Activated T-helper 1 cell treated with Interleukin-2 at 50 U/mL for 16 hours (primary cell): ENCODE data around the gene SMARCAD1.
"Not testable (repeated sequence)": the region's sequence is repeated elsewhere in the genome, so short reads cannot be mapped to it uniquely, and the experiment has no call there.

Experiments used
- DNase-seq: peaks from one replicate; pipeline ENCODE4 v3.0.0-alpha.2; 2020; ENCODE audit warnings: low read depth

Gene SMARCAD1

DNA sequence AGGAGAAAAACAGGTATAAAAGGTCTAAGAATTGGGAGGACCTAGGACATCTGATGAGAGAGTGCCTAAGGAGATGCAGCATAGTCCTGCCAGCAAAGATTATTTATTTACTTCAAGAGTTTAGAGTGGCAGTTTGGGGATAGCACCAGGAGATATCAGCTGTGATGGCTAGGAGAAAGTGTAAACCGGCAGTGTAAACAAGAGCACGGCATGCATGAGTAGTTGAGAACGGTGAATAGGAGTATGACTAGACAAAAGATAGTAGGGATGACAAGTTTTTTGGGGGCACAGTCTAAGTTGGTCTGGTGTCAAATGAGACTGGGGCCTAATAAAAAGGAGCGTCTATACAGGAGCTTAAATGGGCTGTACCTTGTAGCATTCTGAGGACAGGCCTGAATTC lies 86.3 kb downstream of the SMARCAD1 start:
- not testable (repeated sequence) for DNase-seq

DNA sequence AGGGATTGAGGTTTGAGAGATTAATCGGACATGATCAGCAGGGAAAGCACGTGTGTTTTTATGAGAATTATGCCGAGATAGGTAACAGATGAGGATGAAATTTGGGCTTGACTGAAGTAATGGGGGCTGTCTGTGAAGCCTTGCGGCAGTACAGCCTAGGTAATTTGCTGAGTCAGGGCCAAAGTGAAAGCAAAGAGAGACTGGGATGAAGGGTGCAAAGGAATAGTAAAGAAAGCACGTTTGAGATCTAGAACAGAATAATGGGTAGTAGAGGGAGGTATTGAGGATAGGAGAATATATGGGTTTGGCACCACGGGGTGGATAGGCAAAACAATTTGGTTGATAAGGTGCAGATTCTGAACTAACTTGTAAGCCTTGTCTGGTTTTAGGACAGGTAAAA lies 87.8 kb downstream of the SMARCAD1 start:
- not testable (repeated sequence) for DNase-seq

DNA sequence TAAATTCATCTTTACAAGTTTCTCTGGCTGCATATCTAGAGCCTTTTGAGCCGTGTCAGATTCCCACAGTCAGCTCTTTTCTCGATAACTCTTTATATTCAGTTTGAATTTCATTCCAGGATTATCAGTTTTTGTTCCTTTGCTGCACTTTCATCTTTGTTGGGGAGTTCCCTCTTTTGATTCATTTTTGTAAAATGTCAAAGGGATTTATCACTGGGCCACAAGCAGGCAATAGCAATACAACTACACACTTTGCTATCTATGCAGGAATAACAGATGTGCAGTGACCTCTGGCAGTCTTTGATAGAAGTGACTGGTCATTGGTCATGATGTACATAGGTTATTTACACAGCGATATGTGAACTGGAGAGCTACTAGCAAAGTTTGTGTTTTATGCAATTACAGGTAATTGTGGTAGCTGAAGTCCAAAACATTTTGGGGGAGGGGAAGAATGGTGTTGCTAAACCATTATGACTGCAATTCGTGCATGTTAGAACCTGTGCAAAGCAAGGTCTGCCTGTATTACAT lies 91.1 kb downstream of the SMARCAD1 start:
- DNase-seq = no peak

DNA sequence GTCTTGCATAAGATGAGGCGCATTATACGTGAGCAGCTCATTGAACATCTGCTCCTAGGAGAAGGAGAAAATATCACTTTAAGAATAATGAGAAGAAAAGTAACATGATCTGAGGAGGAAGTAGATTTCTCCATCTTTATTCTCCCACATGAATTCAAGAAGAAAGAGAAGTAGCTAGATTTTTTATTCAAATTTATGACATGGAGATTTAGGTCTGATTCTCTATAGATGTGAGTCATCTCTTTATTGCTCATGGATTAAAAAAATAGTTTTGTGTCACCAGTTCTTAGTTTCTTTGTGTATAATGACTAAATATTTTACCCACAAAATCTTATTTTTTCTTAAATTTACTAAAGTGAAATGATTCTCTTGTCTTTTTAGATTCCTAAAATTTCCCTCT lies 94.5 kb downstream of the SMARCAD1 start:
- no peak for DNase-seq

DNA sequence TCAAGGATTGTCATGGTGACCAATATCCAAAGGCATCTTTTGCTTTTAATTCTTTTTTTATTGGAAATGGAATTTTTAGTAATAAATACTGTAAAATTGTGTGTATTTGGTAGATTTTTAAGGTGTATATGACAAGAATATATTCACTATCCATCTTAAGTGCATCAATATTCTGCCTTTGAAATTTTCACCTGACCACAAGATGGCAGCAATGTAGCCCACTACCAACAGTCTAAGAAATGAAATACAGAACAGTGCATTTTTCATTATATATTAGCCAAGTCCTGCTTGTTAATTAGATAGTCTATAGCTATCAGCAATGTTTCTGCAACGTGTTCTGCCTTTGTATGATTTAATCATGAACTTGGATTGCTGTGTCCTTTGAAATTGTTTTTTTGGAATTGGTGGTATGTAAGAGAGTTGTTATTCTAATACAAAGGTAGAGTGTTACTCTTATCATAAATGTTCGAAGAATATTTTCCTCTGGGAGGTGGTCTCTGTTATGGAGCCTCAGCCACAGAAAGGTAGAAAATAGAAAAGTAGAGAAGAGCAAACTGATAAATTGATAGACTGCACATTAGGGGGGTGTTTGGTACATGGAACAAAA lies 96.8 kb downstream of the SMARCAD1 start:
- no peak for DNase-seq

DNA sequence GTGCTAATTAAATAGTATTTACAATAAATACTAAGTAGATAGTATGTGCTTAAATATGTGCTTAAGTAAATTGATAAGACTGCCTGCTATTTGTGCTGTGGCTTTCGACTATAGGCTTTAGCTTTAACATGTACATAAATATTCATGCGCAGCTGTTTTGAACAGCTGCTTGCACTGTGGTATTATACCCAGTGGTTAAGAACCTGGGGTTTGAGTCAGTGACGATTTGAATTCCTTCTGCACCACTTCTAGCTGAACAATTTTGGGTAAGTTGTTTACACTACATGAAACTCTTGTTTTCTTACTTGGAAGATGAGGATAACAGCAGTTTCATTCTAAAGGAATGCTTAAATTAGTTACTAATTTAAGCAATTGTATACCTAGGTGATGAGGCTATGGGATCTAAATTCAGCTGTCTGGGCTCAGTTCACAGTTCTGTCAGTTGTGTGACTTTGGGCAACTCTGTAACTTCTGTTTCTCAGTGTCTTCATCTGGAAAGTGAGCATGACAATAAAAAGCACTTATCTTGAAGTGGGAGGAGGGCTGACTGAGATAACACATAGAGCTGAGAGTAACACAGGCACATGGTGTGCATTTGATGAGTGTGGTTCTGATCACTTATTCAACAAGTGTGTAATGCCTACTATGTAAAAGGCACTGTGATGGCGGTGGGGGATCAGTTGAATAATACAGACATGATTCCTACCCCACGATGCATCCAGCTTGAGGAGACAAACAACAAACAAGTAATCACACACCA lies 98.0 kb downstream of the SMARCAD1 start:
- DNase-seq = no peak

GRCh38 chr4:94306713-94307112 lies 99.0 kb downstream of the SMARCAD1 start:
- DNase-seq = no peak

- DNase-seq = no peak
These were observed 99.7 kb downstream of the SMARCAD1 start for GRCh38 chr4:94307231-94307871.

- DNase-seq = not testable (repeated sequence)
These were observed 112.3 kb downstream of the SMARCAD1 start for GRCh38 chr4:94319927-94320326.

GRCh38 chr4:94325835-94326234 lies 118.2 kb downstream of the SMARCAD1 start:
- no peak for DNase-seq

DNA sequence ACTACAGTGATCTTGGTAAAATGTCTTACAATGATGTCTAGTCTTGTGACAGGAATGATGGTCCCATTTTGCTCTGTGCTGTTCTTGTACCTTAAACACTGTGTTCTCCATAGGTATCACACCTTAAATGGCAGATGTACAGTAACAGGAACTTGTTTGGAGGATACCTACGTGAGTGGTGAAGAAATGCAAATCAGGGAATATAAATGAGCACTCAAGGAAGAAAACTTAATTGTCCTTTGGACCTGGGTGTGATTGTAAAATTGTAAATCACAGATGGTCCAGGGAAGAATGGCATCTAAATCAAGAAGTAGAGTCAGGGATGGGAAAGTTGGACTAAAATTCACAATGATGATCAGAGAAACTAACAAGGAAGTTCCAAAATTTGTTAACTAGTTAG lies 122.3 kb downstream of the SMARCAD1 start:
- no peak for DNase-seq

DNA sequence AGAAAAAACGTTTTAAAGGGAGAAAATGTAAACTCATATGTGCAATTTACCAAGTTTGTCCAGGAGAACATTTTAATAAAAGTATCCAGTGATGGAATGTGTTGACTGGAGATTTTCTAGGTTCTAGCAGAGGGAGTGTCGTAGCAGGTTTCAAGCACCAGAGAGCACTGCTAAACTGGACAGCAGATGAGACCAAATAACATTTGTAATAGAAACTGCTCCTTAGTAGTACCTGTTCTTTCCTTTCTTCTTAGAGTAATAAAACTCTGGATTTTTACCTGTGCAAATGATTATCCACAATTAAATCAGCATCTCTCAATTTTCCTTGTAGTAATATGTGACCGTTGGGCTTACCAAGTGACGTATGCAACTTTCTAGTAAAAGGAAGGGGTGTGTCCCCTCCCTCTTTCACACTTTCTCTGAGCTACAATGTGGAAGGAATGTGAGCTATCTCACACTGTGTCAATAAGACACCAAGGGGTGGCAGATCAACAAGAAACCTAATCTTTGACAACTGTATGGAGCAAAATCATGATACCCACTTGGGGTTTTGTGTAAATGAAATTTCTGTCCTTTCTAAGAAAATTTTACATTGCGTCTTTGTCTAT lies 125.4 kb downstream of the SMARCAD1 start:
- DNase-seq = no peak

- DNase-seq = no peak
These were observed 126.2 kb downstream of the SMARCAD1 start for GRCh38 chr4:94333866-94334265.

DNA sequence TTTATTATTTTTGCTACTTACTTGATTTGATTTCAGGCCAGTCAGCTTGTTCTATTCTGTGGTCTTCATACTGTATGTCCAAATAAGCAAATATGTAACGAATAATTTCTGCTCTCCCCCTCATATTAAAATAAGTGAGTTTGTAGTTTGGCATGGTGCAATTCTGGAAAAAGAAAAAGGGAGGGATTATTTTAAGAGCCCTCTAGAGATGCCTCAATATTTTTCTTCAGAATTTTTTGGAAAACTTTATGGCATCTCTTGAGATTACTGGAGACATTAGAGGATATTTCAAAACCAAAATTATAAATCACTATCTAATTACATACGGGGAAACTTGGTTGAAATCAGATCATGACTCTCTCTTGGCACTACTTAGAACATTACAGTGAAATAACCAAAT lies 126.8 kb downstream of the SMARCAD1 start:
- no peak for DNase-seq

GRCh38 chr4:94334962-94335361 lies 127.3 kb downstream of the SMARCAD1 start:
- no peak for DNase-seq

DNA sequence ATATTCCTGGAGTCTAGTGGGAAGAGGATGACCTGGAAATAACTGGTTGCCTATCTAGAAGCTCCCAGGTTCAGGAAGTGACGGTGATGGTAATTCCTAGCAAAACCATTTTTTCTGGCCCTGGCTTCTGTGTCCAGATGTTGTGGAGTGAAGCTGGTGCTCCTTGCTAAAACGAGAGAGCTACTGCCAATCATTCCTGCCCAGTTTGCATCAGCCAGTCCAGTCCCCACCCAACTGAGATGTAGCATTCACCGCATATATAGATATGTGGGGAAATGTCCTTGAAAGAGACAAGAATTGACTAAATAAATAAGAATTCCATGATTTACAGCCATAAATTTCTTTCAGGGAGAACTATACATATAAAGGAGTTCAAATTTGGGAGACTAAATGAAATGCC lies 128.6 kb downstream of the SMARCAD1 start:
- DNase-seq = no peak

GRCh38 chr4:94336791-94337190 lies 129.1 kb downstream of the SMARCAD1 start:
- DNase-seq = not testable (repeated sequence)

- no peak for DNase-seq
These were observed 131.2 kb downstream of the SMARCAD1 start for GRCh38 chr4:94338681-94339351.

GRCh38 chr4:94339779-94340178 lies 132.1 kb downstream of the SMARCAD1 start:
- no peak for DNase-seq
